OCI-M1 (cell line): Measurements from ENCODE around the gene LTBP2.

Source experiments
- DNase-seq: peaks from one replicate; lab custom pipeline; 2025; lab: John Stamatoyannopoulos, UW

LTBP2 gene

GRCh38 chr14:74611650-74612349 is at the start of gene LTBP2:
TSS of gene LTBP2 (minus strand) at chr14:74612237. CDS start at chr14:74611944, 293 bp downstream.
- DNase-seq = no peak

- DNase-seq = no peak
Measured at GRCh38 chr14:74660863-74661262, 48.8 kb upstream of the LTBP2 start.

GRCh38 chr14:74660167-74660566 is 48.1 kb upstream of the LTBP2 start:
- DNase-seq = peak; percentile 16

GRCh38 chr14:74658535-74659131 is 46.6 kb upstream of the LTBP2 start:
- no peak for DNase-seq

GRCh38 chr14:74656964-74657363 is 44.9 kb upstream of the LTBP2 start:
- no peak for DNase-seq

GRCh38 chr14:74655599-74656395 is 43.8 kb upstream of the LTBP2 start:
- no peak for DNase-seq

GRCh38 chr14:74654931-74655330 is 42.9 kb upstream of the LTBP2 start:
- DNase-seq = no peak

GRCh38 chr14:74653386-74654138 is 41.5 kb upstream of the LTBP2 start:
- no peak for DNase-seq

- DNase-seq = no peak
Measured at GRCh38 chr14:74652541-74652940, 40.5 kb upstream of the LTBP2 start.

GRCh38 chr14:74650927-74651686 is 39.1 kb upstream of the LTBP2 start:
- no peak for DNase-seq

- DNase-seq = no peak
Measured at GRCh38 chr14:74649673-74650072, 37.6 kb upstream of the LTBP2 start.

- no peak for DNase-seq
Measured at GRCh38 chr14:74649167-74649566, 37.1 kb upstream of the LTBP2 start.

- no peak for DNase-seq
Measured at GRCh38 chr14:74648601-74649000, 36.6 kb upstream of the LTBP2 start.

GRCh38 chr14:74647678-74648461 is 35.8 kb upstream of the LTBP2 start:
- no peak for DNase-seq

GRCh38 chr14:74647061-74647677 is 35.1 kb upstream of the LTBP2 start:
- DNase-seq = no peak

- DNase-seq = no peak
Measured at GRCh38 chr14:74645756-74646470, 33.9 kb upstream of the LTBP2 start.

- DNase-seq = peak; percentile 58
Measured at GRCh38 chr14:74645244-74645643, 33.2 kb upstream of the LTBP2 start.

- DNase-seq = no peak
Measured at GRCh38 chr14:74641601-74642391, 29.8 kb upstream of the LTBP2 start.

- no peak for DNase-seq
Measured at GRCh38 chr14:74638966-74639365, 26.9 kb upstream of the LTBP2 start.
